Lower leg skin (tissue), 4 donors: ENCODE data around the gene FOXJ3. TPM values are rescaled to one million over a fixed set of nuclear protein-coding genes. Genes with fewer than 3 reads are reported as not detected.
"Not testable (repeated sequence)": the region's sequence is repeated elsewhere in the genome, so short reads cannot be mapped to it uniquely, and the experiment has no call there.

Experiments
- DNase-seq, 2 donors: peaks; one replicate each; pipeline ENCODE4 v3.0.0-alpha.2; 2019; ENCODE audit warnings: low spot score in 2 of 2
- H3K4me3 ChIP-seq: fragments of 200-600 bp; sonication (generic); 2 replicates; pipeline ENCODE4 v1.5.1; 2017; ENCODE audit warnings: mild to moderate bottlenecking, low read depth; ENCODE audit not compliant: poor library complexity, severe bottlenecking
- POLR2A ChIP-seq, 2 donors: fragments of 450-650 bp; IDR thresholded peaks; one replicate each; pipeline ENCODE4 v1.6.1; 2016 to 2017; ENCODE audit warnings: antibody characterized with exemption in 2 of 2, mild to moderate bottlenecking in 1 of 2, moderate library complexity in 1 of 2
- WGBS, 2 donors: methylation state at CpG; one replicate each; pipeline ENCODE4 v1.1.5; 2018; 5-methylcytosine and 5-hydroxymethylcytosine counted together
- intact Hi-C: fragments of 100-400 bp; cut with DNase I; formaldehyde crosslinking; loops from one replicate; pipeline ENCODE4 v1.15.0; 2023; ENCODE audit warnings: low total_unique reads
- total RNA-seq, 4 donors: library from RNA; depleted of rRNA; stranded (reverse); fragments of >200 nt; gene quantifications; one replicate each; pipeline ENCODE4 v1.1.0, GENCODE V29; 2016
- TF ChIP-seq, protein P1 (sequence below), 3 donors: fragments of 450-650 bp; IDR thresholded peaks; one replicate each; pipeline ENCODE4 v1.5.1; 2016; ENCODE audit warnings: antibody characterized with exemption in 3 of 3, mild to moderate bottlenecking in 3 of 3, moderate library complexity in 2 of 3

The FOXJ3 gene
- total RNA-seq, 4 donors from 2014 or later = 29.8 to 39.6 (median 35.9) TPM

DNA sequence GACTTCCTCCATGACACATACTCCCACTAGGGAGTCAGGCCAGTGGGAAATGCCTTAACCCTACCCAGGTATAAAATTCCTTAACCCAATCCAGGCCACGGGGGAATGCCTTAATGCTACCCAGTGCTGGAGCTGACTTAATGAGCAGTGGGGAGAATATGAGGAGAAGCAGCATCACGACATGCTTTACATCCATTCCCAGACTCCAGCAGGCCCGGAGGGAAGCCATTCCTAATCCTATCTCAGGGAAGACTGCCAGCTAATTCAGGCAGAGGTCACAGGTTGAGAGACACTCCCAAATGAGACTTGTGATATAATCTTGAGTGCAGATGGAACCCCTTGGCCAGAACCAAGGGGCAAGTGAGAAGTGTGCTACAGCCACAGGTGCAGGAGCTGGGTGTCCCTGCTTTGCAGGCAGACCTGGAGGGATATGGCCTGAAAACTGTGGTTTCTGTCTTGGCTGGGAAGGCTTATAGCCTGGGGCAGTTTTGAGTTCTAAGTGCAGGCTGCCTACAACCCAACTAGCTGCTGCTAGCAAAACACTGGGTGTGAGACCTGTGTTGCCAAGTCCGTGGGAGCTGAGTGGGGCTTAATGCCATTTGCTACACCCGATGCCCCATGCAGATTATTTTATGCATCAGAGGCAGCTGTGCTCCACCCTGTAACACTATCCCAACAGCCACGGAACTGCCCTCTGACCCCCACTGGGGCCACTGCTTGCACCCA, 125.3 kb downstream of the FOXJ3 start:
- no peak for DNase-seq
- WGBS, 2 donors = 49 to 61% methylated on average over 4 to 6 of the region's 6 CpGs
- intact Hi-C loops = no loop called here
- TF ChIP-seq, protein P1, sequence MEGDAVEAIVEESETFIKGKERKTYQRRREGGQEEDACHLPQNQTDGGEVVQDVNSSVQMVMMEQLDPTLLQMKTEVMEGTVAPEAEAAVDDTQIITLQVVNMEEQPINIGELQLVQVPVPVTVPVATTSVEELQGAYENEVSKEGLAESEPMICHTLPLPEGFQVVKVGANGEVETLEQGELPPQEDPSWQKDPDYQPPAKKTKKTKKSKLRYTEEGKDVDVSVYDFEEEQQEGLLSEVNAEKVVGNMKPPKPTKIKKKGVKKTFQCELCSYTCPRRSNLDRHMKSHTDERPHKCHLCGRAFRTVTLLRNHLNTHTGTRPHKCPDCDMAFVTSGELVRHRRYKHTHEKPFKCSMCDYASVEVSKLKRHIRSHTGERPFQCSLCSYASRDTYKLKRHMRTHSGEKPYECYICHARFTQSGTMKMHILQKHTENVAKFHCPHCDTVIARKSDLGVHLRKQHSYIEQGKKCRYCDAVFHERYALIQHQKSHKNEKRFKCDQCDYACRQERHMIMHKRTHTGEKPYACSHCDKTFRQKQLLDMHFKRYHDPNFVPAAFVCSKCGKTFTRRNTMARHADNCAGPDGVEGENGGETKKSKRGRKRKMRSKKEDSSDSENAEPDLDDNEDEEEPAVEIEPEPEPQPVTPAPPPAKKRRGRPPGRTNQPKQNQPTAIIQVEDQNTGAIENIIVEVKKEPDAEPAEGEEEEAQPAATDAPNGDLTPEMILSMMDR (IDR thresholded peaks at IDR 0.05) = no peak
- TF ChIP-seq POLR2A (IDR thresholded peaks at IDR 0.05) = no peak
- H3K4me3 ChIP-seq = no peak overlapping the region

DNA sequence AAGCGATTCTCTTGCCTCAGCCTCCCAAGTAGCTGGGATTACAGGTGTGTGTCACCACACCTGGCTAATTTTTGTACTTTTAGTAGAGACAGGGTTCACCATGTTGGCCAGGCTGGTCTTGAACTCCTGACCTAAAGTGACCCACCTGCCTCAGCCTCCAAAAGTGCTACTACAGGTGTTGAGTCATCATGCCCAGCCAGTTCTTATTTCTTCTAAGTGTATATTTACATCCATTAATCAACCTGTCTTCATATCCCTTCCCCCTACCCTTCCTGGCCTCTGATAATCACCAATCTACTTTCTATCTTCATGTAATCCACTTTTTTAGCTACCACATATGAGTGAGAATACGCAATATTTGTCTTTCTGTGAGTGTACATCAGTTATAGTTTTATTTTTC, 128.1 kb downstream of the FOXJ3 start:
- 96 to 99% methylated on average over 2 of the region's 2 CpGs for WGBS, 2 donors
- H3K4me3 ChIP-seq, intact Hi-C loops, DNase-seq: not testable (repeated sequence)

DNA sequence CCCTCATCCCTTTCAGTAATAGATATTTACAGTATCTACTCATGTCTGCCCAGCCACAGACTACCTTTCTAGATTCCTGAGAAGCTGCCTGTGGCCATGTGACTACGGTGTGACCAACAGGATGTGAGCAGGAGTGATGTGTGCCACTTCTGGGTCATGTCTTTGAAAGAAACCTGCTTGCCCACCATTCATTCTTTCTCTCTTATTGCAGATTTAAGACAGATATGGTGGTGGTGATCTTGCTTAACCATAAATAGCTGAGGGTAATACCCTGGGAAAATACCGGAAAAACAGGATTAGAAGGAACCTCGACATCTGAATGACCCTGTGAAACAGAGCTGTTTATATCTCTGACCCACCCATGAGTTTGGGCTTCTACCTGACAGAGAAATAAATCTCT, 128.9 kb downstream of the FOXJ3 start:
- WGBS, 2 donors = 62 to 64% methylated on average over 3 of the region's 3 CpGs
- no peak overlapping the region for H3K4me3 ChIP-seq
- intact Hi-C loops = no loop called here
- DNase-seq = no peak
- TF ChIP-seq POLR2A (IDR thresholded peaks at IDR 0.05) = no peak
- TF ChIP-seq, protein P1 (IDR thresholded peaks at IDR 0.05) = no peak

DNA sequence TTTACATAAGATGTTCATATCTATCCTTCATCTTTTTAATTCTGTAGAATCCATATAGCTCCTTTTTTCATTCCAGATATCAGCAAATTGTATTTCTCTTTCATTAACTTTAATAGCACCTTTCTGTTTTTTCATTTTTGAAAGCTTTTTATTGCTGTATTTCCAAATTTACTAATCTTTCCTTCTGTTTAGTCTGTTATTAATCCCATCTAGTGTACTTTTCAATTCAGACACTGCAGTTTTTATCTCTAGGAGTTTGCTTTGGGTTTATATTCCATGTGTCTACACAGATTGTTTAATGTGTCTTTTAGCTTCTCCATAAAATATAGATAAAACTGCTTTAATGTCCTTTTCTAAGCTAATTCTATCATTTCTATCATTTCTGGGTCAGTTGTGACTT, 133.0 kb downstream of the FOXJ3 start:
- intact Hi-C loops = no loop called here
- no peak overlapping the region for H3K4me3 ChIP-seq
- no peak for DNase-seq
- TF ChIP-seq, protein P1 (IDR thresholded peaks at IDR 0.05) = no peak
- TF ChIP-seq POLR2A (IDR thresholded peaks at IDR 0.05) = no peak

DNA sequence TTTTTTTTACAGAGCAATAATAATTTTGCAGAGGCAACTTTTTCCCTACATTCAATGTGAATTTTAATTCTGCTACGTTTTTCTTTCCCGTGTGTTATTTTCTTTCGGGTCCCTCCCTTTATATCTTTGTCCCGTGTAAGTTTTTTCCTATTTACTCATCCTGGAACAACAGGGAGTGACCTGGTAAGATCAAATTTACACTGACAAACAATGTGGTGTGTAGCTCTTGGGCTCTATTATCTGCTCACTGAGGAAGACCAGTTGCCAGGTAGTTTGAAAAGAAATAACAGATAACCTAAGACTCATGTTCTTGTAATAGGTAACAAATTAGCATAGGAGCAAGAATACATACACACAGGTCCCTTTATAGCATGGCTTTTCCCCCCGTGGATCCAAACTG, 136.8 kb downstream of the FOXJ3 start:
- WGBS, 2 donors = 90 to 91% methylated on average over 5 of the region's 5 CpGs
- no peak overlapping the region for H3K4me3 ChIP-seq

DNA sequence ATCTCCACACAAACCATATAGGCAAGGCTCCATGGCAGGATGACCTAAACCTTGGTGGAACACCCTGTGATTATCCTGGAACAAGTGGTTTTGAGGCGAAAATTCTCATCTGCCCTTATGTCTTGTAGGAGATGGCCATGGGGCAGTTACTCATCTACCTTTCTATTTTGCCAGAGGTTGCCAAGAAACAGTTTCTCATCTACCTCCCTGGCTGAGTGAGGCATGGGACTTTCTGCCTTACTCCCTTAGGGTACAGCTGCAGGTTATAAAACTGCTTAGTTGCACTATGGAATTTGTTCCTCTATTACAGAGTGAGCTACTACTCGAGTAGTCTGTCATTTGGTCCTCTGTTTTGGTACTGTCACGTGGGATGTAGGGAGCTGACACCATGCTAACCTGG, 139.2 kb downstream of the FOXJ3 start:
- 87 to 95% methylated on average over 3 of the region's 3 CpGs for WGBS, 2 donors

More for the DNA sequence above, 136.8 kb downstream of the FOXJ3 start:
- TF ChIP-seq, protein P1 (IDR thresholded peaks at IDR 0.05) = no peak
- TF ChIP-seq POLR2A (IDR thresholded peaks at IDR 0.05) = no peak
- DNase-seq = no peak
- intact Hi-C loops = no loop called here

More for the DNA sequence above, 139.2 kb downstream of the FOXJ3 start:
- no peak overlapping the region for H3K4me3 ChIP-seq
- TF ChIP-seq, protein P1 (IDR thresholded peaks at IDR 0.05) = no peak
- no peak for TF ChIP-seq POLR2A (IDR thresholded peaks at IDR 0.05)
- intact Hi-C loops = no loop called here
- no peak for DNase-seq
